SU-DHL-6 (cell line): ENCODE results near the gene GRIK4.

ENCODE experiments used
- H2AFZ ChIP-seq: fragments of 200-600 bp; sonication (generic); 2 replicates; pipeline ENCODE4 v1.6.1; 2014; ENCODE audit warnings: low read depth, mild to moderate bottlenecking, moderate library complexity, mixed read lengths, antibody characterized with exemption, low read length; ENCODE audit not compliant: severe bottlenecking
- H3F3A ChIP-seq: fragments of 200-600 bp; shearing (Covaris generic); 2 replicates; pipeline ENCODE4 v1.6.0; 2016; ENCODE audit warnings: antibody characterized with exemption, mild to moderate bottlenecking; ENCODE audit not compliant: insufficient read depth
- H3K27ac ChIP-seq: fragments of 200-600 bp; sonication (generic); 2 replicates; pipeline ENCODE4 v1.5.1; 2016; ENCODE audit warnings: low read depth, mild to moderate bottlenecking, low read length, moderate library complexity, mixed read lengths
- H3K27me3 ChIP-seq: fragments of 200-600 bp; sonication (generic), shearing (Covaris generic); 2 replicates; pipeline ENCODE4 v1.6.0; 2014; ENCODE audit warnings: mild to moderate bottlenecking, low read length
- H3K36me3 ChIP-seq: fragments of 200-600 bp; sonication (generic); 2 replicates; pipeline ENCODE4 v1.6.1; 2014; ENCODE audit warnings: mild to moderate bottlenecking, low read length, mixed read lengths
- H3K4me2 ChIP-seq: fragments of 300-600, 200-600 bp; shearing (Covaris generic), sonication (generic); 2 replicates; pipeline ENCODE4 v1.6.0; 2014; ENCODE audit warnings: low read length, low read depth, mild to moderate bottlenecking; ENCODE audit not compliant: poor library complexity, severe bottlenecking
- H3K4me3 ChIP-seq: fragments of 200-600 bp; sonication (generic); 2 replicates; pipeline ENCODE4 v1.5.1; 2014; ENCODE audit warnings: antibody characterized with exemption, low read length, mild to moderate bottlenecking, mixed read lengths; ENCODE audit not compliant: insufficient read depth, poor library complexity, severe bottlenecking
- H3K79me2 ChIP-seq: fragments of 200-600 bp; sonication (generic); 2 replicates; pipeline ENCODE4 v1.6.1; 2014; ENCODE audit warnings: mild to moderate bottlenecking, low read length, moderate library complexity; ENCODE audit not compliant: insufficient read depth
- H3K9ac ChIP-seq: fragments of 200-600 bp; sonication (generic); 2 replicates; pipeline ENCODE4 v1.7.0; 2014; ENCODE audit warnings: mild to moderate bottlenecking, low read length
- H3K9me2 ChIP-seq: fragments of 200-600 bp; sonication (generic); replicated peaks from 2 replicates; pipeline ENCODE4 v1.6.1; 2014; ENCODE audit warnings: low read length; ENCODE audit not compliant: insufficient read depth
- H3K9me3 ChIP-seq: fragments of 200-600 bp; sonication (generic); 2 replicates; pipeline ENCODE4 v1.6.1; 2014; ENCODE audit warnings: low read length, mixed read lengths; ENCODE audit not compliant: insufficient read depth
- H4K20me1 ChIP-seq: fragments of 200-600 bp; sonication (generic); 2 replicates; pipeline ENCODE4 v1.6.1; 2014; ENCODE audit warnings: low read depth, mild to moderate bottlenecking, antibody characterized with exemption, low read length, moderate library complexity, mixed read lengths
- EZH2phosphoT487 ChIP-seq: fragments of 200-600 bp; sonication (generic), shearing (Covaris generic); conservative IDR thresholded peaks from 2 replicates; pipeline ENCODE4 v1.6.1; 2018; ENCODE audit warnings: mild to moderate bottlenecking, antibody characterized with exemption, low read length, moderate library complexity, mixed read lengths
- TF ChIP-seq, protein P1 (sequence below): fragments of 200-600 bp; sonication (generic); IDR thresholded peaks from one replicate; pipeline ENCODE4 v1.5.1; 2017; ENCODE audit warnings: antibody characterized with exemption, mild to moderate bottlenecking, low read length, moderate library complexity; ENCODE audit not compliant: insufficient read depth, poor library complexity, severe bottlenecking

The GRIK4 gene

DNA sequence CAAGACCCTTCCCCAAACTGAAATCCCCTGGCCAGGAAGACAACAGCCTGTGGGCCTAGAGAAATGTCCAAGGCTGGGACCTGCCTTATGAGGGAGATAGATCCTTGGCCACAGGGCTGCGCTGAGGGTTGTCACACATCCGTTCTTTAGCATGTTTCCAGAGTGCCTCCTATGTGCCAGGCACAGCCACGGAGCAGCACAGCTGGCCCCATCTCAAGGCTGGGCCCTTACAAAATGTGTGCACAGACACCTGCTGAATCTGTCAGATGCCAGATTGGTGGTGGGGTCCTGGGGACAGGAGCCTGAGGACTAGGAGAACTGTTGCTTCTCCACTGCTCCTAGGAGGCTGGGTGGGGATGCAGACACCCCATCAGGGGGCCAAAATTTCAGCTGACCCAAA, 11.2 kb downstream of the GRIK4 start:
- no peak overlapping the region for H3K4me2 ChIP-seq
- H3K27me3 ChIP-seq = no peaks in the 10 kb centered on the region
- no peaks in the 10 kb centered on the region for H3K9me3 ChIP-seq
- no peak overlapping the region for H3K27ac ChIP-seq
- H3K79me2 ChIP-seq = no peaks in the 10 kb centered on the region
- no peak for TF ChIP-seq EZH2phosphoT487
- TF ChIP-seq, protein P1, sequence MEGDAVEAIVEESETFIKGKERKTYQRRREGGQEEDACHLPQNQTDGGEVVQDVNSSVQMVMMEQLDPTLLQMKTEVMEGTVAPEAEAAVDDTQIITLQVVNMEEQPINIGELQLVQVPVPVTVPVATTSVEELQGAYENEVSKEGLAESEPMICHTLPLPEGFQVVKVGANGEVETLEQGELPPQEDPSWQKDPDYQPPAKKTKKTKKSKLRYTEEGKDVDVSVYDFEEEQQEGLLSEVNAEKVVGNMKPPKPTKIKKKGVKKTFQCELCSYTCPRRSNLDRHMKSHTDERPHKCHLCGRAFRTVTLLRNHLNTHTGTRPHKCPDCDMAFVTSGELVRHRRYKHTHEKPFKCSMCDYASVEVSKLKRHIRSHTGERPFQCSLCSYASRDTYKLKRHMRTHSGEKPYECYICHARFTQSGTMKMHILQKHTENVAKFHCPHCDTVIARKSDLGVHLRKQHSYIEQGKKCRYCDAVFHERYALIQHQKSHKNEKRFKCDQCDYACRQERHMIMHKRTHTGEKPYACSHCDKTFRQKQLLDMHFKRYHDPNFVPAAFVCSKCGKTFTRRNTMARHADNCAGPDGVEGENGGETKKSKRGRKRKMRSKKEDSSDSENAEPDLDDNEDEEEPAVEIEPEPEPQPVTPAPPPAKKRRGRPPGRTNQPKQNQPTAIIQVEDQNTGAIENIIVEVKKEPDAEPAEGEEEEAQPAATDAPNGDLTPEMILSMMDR = no peak
- no peak overlapping the region for H3K4me3 ChIP-seq
- no peaks in the 10 kb centered on the region for H4K20me1 ChIP-seq
- no peaks in the 10 kb centered on the region for H3K9me2 ChIP-seq
- H2AFZ ChIP-seq = no peak overlapping the region
- no peaks in the 10 kb centered on the region for H3K36me3 ChIP-seq
- H3F3A ChIP-seq = no peaks in the 10 kb centered on the region
- no peak overlapping the region for H3K9ac ChIP-seq

DNA sequence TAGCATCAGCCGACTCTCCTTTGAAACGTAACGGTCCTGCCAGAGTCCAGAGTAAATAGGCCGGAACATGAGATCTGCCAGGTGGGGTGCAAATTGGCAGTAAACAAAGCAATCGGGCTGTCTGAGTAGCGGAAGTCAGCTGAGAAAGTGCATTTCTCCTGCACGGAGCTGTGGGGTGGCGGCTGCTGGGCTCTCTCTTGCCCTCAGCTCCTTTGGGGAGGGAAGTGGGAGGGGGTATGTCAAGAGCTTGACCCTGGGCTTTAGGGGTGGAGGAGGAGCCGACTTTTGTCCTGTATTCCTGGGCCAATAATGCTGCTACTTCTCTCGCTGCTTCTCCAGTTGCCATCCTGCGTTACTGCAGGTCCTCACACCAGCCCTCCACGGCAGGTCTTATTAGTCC, 11.6 kb downstream of the GRIK4 start:
- Histone ChIP-seq H2AFZ (no peak overlapping the region), H3K9me2 (no peaks in the 10 kb centered on the region), H3K27ac (no peak overlapping the region), H3K9me3 (no peaks in the 10 kb centered on the region), H3K4me2 (no peak overlapping the region), H3K36me3 (no peaks in the 10 kb centered on the region), H3F3A (no peaks in the 10 kb centered on the region), H3K27me3 (no peaks in the 10 kb centered on the region), H3K4me3 (no peak overlapping the region), H3K9ac (no peak overlapping the region), H3K79me2 (no peaks in the 10 kb centered on the region), H4K20me1 (no peaks in the 10 kb centered on the region)
- TF ChIP-seq EZH2phosphoT487 = no peak
- TF ChIP-seq, protein P1 = no peak

DNA sequence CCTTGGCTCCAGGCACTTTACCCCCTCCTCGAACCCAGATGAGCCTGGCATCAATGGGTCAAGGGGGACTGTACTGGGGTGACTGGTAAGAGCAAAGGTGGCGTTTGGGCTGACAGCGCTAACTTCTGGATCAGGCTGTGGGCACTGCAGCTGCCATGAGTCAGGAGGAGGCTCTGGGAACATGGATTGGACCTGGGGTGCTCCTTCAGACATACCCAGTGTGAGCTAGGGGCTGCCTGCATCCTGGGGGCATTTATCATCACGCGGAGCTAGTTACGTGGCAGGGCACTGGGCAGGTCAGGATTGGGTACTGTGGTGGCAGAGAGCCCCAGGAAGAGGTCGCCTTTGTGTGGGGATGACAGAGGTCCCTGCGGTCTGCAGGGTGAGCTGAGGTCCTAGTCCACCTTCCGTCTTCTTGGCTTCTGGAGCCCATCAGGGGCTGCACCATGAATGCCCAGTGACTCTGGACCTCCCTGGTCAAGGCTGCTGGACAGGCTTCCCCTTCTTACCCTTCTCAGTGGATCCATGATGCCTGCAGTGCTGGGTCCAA, 13.1 kb downstream of the GRIK4 start:
- Histone ChIP-seq H3K27me3 (no peaks in the 10 kb centered on the region), H3K79me2 (no peaks in the 10 kb centered on the region), H3K27ac (no peak overlapping the region)

More for the DNA sequence above, 13.1 kb downstream of the GRIK4 start:
- Histone ChIP-seq H3K9ac (no peak overlapping the region), H3K4me3 (no peak overlapping the region), H3K4me2 (no peak overlapping the region), H3K36me3 (no peaks in the 10 kb centered on the region), H2AFZ (no peak overlapping the region), H3F3A (no peaks in the 10 kb centered on the region), H4K20me1 (no peaks in the 10 kb centered on the region), H3K9me3 (no peaks in the 10 kb centered on the region), H3K9me2 (no peaks in the 10 kb centered on the region)
- TF ChIP-seq, protein P1 = no peak
- TF ChIP-seq EZH2phosphoT487 = no peak
